ENCODE measurements around the gene FLYWCH1.

The FLYWCH1 gene

GRCh38 chr16:2955438-2955778 lies 43.7 kb downstream of the FLYWCH1 start:
- no peak for DNase-seq

- DNase-seq = no peak
Observed at GRCh38 chr16:2955779-2956578, 44.2 kb downstream of the FLYWCH1 start.

- DNase-seq = no peak
Observed at GRCh38 chr16:2956579-2956956, 44.8 kb downstream of the FLYWCH1 start.

GRCh38 chr16:2959206-2959605 lies 47.5 kb downstream of the FLYWCH1 start:
- DNase-seq = no peak

GRCh38 chr16:2960183-2961010 lies 48.7 kb downstream of the FLYWCH1 start:
- no peak for DNase-seq

- no peak for DNase-seq
Observed at GRCh38 chr16:2962334-2963073, 50.8 kb downstream of the FLYWCH1 start.

- no peak for DNase-seq
Observed at GRCh38 chr16:2963074-2963722, 51.5 kb downstream of the FLYWCH1 start.

- no peak for DNase-seq
Observed at GRCh38 chr16:2963723-2964474, 52.2 kb downstream of the FLYWCH1 start, which contains the start of gene KREMEN2. KREMEN2 (plus strand) TSS chr16:2964275; CDS start chr16:2964521, 246 bp downstream.

GRCh38 chr16:2964475-2965336 lies 53.0 kb downstream of the FLYWCH1 start:
- peak; percentile 46 for DNase-seq

- no peak for DNase-seq
Observed at GRCh38 chr16:2966043-2966807, 54.5 kb downstream of the FLYWCH1 start.

- DNase-seq = no peak
Observed at GRCh38 chr16:2966808-2967191, 55.1 kb downstream of the FLYWCH1 start.

- DNase-seq = no peak
Observed at GRCh38 chr16:2967211-2967631, 55.5 kb downstream of the FLYWCH1 start.

- no peak for DNase-seq
Observed at GRCh38 chr16:2967721-2968161, 56.0 kb downstream of the FLYWCH1 start.

- no peak for DNase-seq
Observed at GRCh38 chr16:2968368-2968737, 56.6 kb downstream of the FLYWCH1 start.

GRCh38 chr16:2968738-2969544 lies 57.2 kb downstream of the FLYWCH1 start, which contains the start of gene PAQR4:
PAQR4 (plus strand) TSS chr16:2969348; CDS start chr16:2969675, 327 bp downstream.
- peak; percentile 61 for DNase-seq

- DNase-seq = peak; percentile 60
Observed at GRCh38 chr16:2969545-2970521, 58.1 kb downstream of the FLYWCH1 start.

GRCh38 chr16:2970563-2970962 lies 58.8 kb downstream of the FLYWCH1 start:
- no peak for DNase-seq
